Activated CD4-positive, alpha-beta T cell treated with anti-CD3 and anti-CD28 coated beads, Interleukin-2, Interleukin-4, amounts not matched to agents 100 ng/mL and 50 ng/mL, durations not matched to agents 16 hours and 8 hours (primary cell): ENCODE measurements around the gene NPTXR.

Experiments used
- DNase-seq: peaks from one replicate; pipeline ENCODE4 v3.0.0-alpha.2; 2020; ENCODE audit warnings: low spot score

Gene NPTXR

GRCh38 chr22:38843657-38844314, at the start of gene NPTXR:
Gene NPTXR, minus strand, starts transcription at chr22:38844028.
- no peak for DNase-seq

GRCh38 chr22:38891256-38891655, 47.4 kb upstream of the NPTXR start:
- DNase-seq: no peak

DNA sequence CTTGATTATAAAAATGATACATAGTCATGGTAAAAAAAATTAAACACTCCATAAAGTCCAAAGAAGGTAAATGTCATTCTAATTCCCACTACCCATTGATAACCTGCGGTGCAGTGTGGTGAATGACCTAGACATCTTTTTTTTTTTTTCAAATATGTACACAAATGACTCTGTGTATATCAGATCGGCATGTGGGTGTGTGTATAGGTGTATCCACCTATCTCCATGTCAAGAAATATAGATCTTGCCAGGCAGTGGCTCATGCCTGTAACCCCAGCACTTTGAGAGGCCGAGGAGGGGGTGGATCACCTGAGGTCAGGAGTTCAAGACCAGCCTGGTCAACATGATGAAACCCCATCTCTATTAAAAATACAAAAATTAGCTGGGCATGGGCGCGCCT, 46.5 kb upstream of the NPTXR start:
- DNase-seq: no peak

- no peak for DNase-seq
Measured at GRCh38 chr22:38886333-38886732, 42.5 kb upstream of the NPTXR start.

DNA sequence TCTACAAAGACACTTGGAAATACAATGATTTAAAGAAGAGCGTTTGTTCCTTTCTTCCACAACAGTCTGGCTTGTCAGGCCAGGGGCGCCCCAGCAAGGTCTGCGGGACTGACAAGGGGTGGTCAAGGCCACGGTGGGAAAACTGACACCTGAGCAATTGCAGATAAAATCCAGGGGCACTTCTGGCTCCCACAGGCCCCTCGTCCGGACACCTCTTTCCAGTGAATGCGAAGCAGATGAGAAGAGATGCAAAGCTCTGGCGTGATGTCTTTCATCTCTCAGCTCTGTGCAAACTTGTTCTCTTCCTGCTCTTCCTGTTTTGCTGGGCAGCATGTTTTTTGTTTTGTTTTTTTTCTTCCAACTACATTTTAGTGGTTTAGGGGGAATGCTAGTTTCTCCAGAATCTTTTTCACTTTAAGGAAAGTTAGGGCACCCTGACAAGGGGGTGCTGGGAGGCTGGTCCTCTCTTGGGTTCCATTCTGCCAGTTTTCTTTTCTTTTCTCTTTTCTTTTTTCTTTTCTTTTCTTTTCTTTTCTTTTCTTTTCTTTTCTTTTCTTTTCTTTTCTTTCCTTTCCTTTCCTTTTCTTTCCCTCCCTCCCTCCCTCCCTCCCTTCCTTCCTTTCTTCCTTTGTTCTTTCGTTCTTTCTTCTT, 39.3 kb upstream of the NPTXR start:
- no peak for DNase-seq

- no peak for DNase-seq
Measured at GRCh38 chr22:38881997-38882879, 38.4 kb upstream of the NPTXR start.

GRCh38 chr22:38881464-38881871, 37.6 kb upstream of the NPTXR start:
- DNase-seq: no peak

GRCh38 chr22:38879961-38880360, 36.1 kb upstream of the NPTXR start:
- no peak for DNase-seq

- DNase-seq: no peak
Measured at GRCh38 chr22:38879108-38879729, 35.4 kb upstream of the NPTXR start.

- no peak for DNase-seq
Measured at GRCh38 chr22:38878001-38878400, 34.2 kb upstream of the NPTXR start.

DNA sequence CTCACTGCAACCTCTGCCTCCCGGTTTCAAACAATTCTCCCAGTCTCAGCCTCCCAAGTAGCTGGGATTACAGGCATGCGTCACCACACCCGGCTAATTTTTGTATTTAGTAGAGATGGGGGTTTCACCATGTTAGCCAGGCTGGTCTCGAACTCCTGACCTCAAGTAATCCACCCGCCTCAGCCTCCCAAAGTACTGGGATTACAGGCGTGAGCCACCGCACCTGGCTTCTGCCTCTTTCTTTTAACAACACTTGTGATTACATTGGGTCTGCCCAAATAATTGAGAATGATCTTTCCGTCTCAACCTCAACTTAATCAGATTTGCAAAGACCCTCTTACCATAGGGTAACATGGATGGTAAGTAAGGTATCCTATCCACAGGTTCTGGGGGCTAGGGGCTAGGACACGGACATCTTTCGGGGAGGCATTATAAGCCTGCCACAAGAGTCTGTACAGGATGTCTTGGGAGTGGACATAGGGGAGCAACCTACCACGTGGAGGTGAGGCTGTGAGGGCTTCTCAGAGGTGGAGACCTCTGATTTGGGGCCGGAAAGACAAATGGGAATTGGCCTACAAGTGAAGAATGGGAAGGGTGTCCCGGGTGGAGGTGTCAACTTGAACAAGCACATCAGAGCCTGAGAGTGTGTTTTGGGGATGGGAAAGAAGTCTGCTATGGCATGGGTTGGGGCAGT, 30.8 kb upstream of the NPTXR start:
- no peak for DNase-seq

DNA sequence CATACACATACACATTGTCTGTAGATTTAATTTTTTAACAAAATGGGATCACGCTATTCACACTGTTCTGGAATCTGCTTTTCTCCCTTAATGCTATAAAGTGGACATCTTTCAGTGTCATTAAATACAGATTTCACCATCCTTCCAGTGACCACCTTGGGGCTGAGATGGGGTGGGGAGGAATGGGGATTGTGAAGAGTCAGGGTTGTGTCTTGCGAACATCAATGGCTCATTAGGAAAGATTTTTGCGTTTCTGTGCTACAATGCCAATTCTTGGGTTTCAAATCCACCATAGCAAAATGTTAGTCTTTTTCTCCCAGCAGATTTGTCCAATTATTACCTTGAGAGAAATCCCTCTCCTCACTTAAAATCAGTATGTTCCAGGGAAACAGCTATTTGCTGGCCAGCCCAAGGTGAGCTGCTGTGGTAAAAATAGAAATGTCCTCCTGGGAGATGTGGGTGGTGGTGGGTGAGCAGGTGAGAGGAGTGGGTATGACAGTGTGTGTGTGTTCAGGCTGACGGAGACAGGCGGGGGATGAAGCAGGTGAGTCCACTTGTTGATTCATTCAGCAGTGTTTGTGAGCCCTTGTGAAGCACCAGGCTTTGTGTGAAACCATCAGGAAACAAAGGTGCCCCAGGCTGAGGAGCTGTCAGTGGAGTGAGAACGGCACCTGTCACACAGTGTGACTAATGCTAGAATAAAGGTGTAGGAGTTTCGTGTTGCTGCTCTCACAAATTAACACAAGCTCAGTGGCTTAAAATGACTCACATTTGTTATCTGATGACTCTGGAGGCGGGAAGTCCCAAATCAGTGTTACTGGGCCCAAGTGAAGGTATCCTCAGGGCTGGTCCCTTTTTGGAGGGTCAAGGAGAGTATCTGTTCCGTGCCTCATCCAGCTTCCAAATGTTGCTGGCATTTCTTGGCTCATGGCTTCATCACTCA, 29.9 kb upstream of the NPTXR start:
- peak; percentile 87 for DNase-seq

- no peak for DNase-seq
Measured at GRCh38 chr22:38872831-38873248, 29.0 kb upstream of the NPTXR start.

DNA sequence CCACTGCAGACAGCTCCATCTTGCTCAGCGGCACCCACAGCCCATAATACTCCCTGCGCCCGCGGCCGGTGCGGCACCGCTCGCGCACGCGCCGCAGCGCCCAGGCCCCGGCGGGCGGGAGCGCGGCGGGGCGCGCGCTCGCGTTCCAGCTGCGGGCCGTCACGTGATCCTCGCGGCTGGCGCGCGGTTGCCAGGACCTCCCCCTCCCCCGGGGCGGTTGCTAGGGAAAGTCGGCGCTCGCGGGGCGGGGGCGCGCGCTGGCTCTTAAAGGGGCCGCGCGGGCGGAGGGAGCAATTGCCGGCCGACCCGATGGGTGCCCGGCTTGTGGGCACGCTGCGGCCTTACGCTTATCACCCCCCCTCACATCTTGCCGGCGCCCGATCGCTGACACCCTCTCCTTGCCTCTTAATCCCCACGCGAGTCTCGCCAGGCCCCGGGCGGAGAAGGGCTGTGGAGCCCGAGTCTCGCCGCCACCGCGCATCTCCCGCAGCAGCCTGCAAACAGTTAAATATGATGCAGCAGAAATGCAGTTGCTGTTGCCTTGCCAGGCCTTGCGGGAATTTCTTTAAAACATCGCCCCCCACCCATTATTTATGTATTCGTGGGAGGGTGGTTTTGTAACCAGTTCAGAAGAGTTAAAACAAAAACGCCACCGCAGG, 28.5 kb upstream of the NPTXR start, which contains the start of gene CBX6:
Gene CBX6, minus strand, starts transcription at position 45 of the 659 bp plus-strand sequence. Its CDS starts 26 bp downstream, at position 19.
- peak; percentile 94 for DNase-seq

- DNase-seq: no peak
Measured at GRCh38 chr22:38871360-38872171, 27.7 kb upstream of the NPTXR start.

DNA sequence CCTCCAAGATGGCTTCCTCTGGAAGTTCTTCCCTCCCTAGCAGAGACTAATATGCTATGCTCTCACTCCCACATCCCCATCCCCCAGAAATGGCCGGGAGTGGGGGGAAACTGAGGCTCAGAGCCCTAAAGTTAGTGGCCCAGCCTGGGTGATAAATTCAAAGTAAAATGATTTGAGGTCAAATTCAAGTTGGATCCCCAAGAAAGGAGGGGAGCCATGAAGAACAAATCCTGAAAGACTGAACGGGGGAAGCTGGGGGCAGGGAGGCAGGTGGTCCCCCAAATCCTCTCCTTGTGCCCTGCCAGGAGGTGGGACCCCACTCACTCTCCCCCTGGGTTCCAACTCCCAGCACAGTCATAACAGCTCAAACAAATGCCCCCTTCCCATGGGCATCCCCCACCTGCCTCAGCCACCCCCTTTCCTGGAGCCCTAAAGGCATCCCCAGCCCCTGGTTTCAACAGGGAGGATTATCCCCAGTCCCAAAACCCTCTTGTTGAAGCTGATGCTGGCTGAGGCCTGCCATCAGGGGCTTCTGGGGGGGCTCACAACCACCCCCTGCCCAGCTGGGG, 27.0 kb upstream of the NPTXR start:
- DNase-seq: no peak

DNA sequence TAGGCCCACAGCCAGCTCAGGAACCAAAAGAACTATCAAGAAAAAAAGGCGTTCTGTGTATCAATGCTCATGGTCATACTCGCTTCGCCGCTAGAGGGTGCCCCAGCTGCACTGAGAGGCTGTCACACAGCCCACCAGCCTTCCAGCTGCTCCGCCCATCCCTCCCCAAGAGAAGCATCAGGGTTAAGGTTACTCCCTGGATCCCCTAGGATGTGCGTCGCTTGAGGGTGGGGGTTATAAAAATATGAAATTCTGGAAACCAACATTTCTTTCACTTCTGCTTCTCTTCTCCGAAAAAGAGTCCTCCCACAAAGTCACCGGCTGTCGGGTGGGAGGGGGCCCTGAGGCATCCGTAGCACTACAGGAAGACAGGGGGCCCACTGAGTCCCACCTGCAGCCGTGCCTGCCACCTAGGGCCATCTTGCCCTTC, 26.5 kb upstream of the NPTXR start:
- peak; percentile 90 for DNase-seq

DNA sequence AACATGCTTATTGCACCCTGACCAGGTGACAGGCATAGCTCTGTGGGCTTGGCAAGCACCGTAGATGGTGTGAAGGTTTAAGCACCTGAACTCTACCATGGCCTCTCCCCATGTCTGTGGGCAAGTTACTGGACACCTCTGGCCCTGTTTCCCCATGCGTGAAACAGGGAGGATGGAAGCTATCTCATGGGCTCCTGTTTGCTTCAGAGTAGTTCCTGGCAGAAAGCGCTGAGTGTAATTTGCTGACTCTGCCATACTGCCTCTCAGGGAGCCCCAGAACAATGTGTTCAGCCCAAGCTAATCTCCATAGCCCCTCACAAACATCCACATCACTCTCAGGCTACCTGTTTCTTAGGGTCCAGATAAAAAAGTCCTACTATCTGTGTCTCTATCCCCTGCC, 25.8 kb upstream of the NPTXR start:
- no peak for DNase-seq
